Hematopoietic multipotent progenitor cell treated with erythropoietin and hydrocortisone succinate and interleukin-3 and kit ligand, for 17 days (in vitro differentiated cells): ENCODE data around the gene NINL.
"Not testable (repeated sequence)": the region's sequence is repeated elsewhere in the genome, so short reads cannot be mapped to it uniquely, and the experiment has no call there.

Experiments used
- DNase-seq: peaks from one replicate; pipeline ENCODE4 v3.0.0-alpha.2; 2015; ENCODE audit warnings: low spot score

The NINL gene

GRCh38 chr20:25483431-25484132 is 101.7 kb downstream of the NINL start:
- no peak for DNase-seq

GRCh38 chr20:25481918-25482253 is 103.4 kb downstream of the NINL start:
- DNase-seq, result no peak

GRCh38 chr20:25481235-25481917 is 104.0 kb downstream of the NINL start:
- DNase-seq, result no peak

GRCh38 chr20:25480797-25481196 is 104.5 kb downstream of the NINL start:
- DNase-seq, result no peak

- DNase-seq, result no peak
Measured at GRCh38 chr20:25480156-25480555, 105.2 kb downstream of the NINL start.

- no peak for DNase-seq
Measured at GRCh38 chr20:25479638-25480037, 105.7 kb downstream of the NINL start.

- no peak for DNase-seq
Measured at GRCh38 chr20:25478889-25479568, 106.3 kb downstream of the NINL start.

- no peak for DNase-seq
Measured at GRCh38 chr20:25477014-25477882, 108.1 kb downstream of the NINL start.

GRCh38 chr20:25476106-25477013 is 109.0 kb downstream of the NINL start:
- no peak for DNase-seq

- not testable (repeated sequence) for DNase-seq
Measured at GRCh38 chr20:25473297-25473696, 112.0 kb downstream of the NINL start.

- no peak for DNase-seq
Measured at GRCh38 chr20:25471020-25471419, 114.3 kb downstream of the NINL start.

- DNase-seq, result no peak
Measured at GRCh38 chr20:25470045-25470444, 115.3 kb downstream of the NINL start.

GRCh38 chr20:25469558-25469957 is 115.8 kb downstream of the NINL start:
- no peak for DNase-seq

- no peak for DNase-seq
Measured at GRCh38 chr20:25468126-25469075, 116.9 kb downstream of the NINL start.

GRCh38 chr20:25467441-25467840 is 117.9 kb downstream of the NINL start:
- no peak for DNase-seq

- DNase-seq, result no peak
Measured at GRCh38 chr20:25466846-25467245, 118.5 kb downstream of the NINL start.

- DNase-seq, result no peak
Measured at GRCh38 chr20:25465243-25466135, 119.8 kb downstream of the NINL start.

GRCh38 chr20:25464501-25465242 is 120.7 kb downstream of the NINL start:
- DNase-seq, result no peak
